Mesothelial cell of epicardium (in vitro differentiated cells): ENCODE results near the gene NTNG2. TPM values are rescaled to one million over a fixed set of nuclear protein-coding genes. Genes with fewer than 3 reads are reported as not detected.
A peak's percentile ranks its signal among the peaks of the same experiment; 100 is the strongest.
"Not testable (repeated sequence)": the region's sequence is repeated elsewhere in the genome, so short reads cannot be mapped to it uniquely, and the experiment has no call there.

Source experiments
- DNase-seq, 2 experiments: peaks; one replicate each; pipeline ENCODE4 v3.0.0; 2021; ENCODE audit warnings: low spot score in 2 of 2; ENCODE audit not compliant: unreplicated experiment in 2 of 2
- H3K27ac Mint-ChIP-seq: 2 replicates; pipeline ENCODE4 v1.8.0; 2021; ENCODE audit warnings: mixed read lengths
- H3K27me3 Mint-ChIP-seq: 2 replicates; pipeline ENCODE4 v1.8.0; 2021; ENCODE audit warnings: low read depth, mixed read lengths
- H3K36me3 Mint-ChIP-seq: 2 replicates; pipeline ENCODE4 v1.8.0; 2021; ENCODE audit warnings: mixed read lengths
- H3K4me1 Mint-ChIP-seq: 2 replicates; pipeline ENCODE4 v1.8.0; 2021; ENCODE audit warnings: mixed read lengths
- H3K4me3 Mint-ChIP-seq: 2 replicates; pipeline ENCODE4 v1.8.0; 2021; ENCODE audit warnings: mild to moderate bottlenecking, moderate library complexity, mixed read lengths
- H3K9me3 Mint-ChIP-seq: 2 replicates; pipeline ENCODE4 v1.8.0; 2021; ENCODE audit warnings: mixed read lengths
- total RNA-seq: library from RNA; stranded (reverse); gene quantifications from 3 replicates; pipeline ENCODE4 v1.2.1, GENCODE V29; 2021
- TF ChIP-seq, protein P1 (sequence below): fragments of 200-600 bp; sonication (generic); IDR thresholded peaks from one replicate; pipeline ENCODE4 v1.5.0; 2021; ENCODE audit warnings: antibody characterized with exemption; ENCODE audit not compliant: unreplicated experiment

The NTNG2 gene
- total RNA-seq, 1 donor from 2014 or later, result 8.1 TPM

DNA sequence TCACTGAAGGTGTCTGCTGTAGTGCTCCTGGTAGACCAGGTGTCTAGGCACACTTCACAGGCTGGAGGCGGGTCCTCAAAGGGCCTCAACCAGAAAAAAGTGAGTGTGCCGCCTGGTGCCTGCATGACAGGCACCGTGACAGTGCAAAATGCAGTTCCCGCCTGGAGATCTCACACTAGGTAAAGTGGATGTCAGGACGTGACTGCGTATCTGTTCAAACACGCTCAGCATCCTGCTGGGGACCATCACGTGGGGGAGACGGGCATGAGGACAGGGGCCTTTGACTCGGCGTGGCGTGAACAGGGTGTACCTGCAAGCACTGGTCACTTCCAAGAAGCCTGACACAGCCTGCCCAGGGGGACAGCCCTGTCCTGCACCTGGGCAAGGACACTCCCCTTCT, 32.3 kb upstream of the NTNG2 start:
- Mint-ChIP-seq H3K4me3 (no peak overlapping the region), H3K27me3 (peaks cover 95% of the 10 kb centered on the region), H3K4me1 (no peaks in the 10 kb centered on the region), H3K36me3 (no peaks in the 10 kb centered on the region), H3K27ac (no peak overlapping the region), H3K9me3 (no peaks in the 10 kb centered on the region)
- DNase-seq, result no peak
- TF ChIP-seq, protein P1, sequence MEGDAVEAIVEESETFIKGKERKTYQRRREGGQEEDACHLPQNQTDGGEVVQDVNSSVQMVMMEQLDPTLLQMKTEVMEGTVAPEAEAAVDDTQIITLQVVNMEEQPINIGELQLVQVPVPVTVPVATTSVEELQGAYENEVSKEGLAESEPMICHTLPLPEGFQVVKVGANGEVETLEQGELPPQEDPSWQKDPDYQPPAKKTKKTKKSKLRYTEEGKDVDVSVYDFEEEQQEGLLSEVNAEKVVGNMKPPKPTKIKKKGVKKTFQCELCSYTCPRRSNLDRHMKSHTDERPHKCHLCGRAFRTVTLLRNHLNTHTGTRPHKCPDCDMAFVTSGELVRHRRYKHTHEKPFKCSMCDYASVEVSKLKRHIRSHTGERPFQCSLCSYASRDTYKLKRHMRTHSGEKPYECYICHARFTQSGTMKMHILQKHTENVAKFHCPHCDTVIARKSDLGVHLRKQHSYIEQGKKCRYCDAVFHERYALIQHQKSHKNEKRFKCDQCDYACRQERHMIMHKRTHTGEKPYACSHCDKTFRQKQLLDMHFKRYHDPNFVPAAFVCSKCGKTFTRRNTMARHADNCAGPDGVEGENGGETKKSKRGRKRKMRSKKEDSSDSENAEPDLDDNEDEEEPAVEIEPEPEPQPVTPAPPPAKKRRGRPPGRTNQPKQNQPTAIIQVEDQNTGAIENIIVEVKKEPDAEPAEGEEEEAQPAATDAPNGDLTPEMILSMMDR, result no peak

DNA sequence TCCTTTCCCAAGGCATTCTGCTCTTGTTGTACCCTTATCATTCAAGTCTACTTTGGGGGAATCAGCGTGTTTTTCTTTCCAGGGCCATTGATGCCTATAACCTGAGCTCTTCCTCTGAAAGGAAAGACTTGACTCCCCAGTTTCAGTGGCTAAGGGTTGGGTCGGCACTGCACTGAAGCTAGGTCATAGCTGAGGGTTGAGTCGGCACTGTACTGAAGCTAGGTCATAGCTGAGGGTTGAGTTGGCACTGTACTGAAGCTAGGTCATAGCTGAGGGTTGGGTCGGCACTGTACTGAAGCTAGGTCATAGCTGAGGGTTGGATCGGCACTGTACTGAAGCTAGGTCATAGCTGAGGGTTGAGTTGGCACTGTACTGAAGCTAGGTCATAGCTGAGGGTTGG, 27.8 kb upstream of the NTNG2 start:
- not testable (repeated sequence) for H3K9me3 Mint-ChIP-seq, H3K4me3 Mint-ChIP-seq, H3K27ac Mint-ChIP-seq, H3K4me1 Mint-ChIP-seq, H3K36me3 Mint-ChIP-seq, DNase-seq
- H3K27me3 Mint-ChIP-seq, result peaks cover 90% of the 10 kb centered on the region

DNA sequence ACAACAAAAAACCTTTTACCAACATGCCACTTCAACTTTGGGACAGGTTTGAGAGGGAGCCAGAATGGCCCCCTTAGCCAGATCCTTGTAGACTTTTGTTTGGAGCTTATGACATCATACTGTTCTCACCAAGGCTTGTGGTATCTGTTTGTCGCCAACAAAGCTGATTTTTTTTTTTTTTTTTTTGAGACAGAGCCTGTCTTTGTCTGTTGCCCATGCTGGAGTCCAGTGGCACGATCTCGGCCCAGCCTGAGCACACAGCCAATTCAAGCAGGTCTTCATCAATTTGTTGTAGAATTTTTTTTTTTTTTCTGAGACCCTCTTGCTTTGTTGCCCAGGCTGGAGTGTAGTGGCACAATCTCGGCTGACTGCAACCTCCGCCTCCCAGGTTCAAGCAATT, 26.4 kb upstream of the NTNG2 start:
- TF ChIP-seq, protein P1, result no peak
- Mint-ChIP-seq H3K36me3 (no peaks in the 10 kb centered on the region), H3K9me3 (no peaks in the 10 kb centered on the region), H3K4me1 (no peaks in the 10 kb centered on the region), H3K27me3 (peaks cover 88% of the 10 kb centered on the region), H3K27ac (no peak overlapping the region), H3K4me3 (no peak overlapping the region)
- DNase-seq, result no peak

DNA sequence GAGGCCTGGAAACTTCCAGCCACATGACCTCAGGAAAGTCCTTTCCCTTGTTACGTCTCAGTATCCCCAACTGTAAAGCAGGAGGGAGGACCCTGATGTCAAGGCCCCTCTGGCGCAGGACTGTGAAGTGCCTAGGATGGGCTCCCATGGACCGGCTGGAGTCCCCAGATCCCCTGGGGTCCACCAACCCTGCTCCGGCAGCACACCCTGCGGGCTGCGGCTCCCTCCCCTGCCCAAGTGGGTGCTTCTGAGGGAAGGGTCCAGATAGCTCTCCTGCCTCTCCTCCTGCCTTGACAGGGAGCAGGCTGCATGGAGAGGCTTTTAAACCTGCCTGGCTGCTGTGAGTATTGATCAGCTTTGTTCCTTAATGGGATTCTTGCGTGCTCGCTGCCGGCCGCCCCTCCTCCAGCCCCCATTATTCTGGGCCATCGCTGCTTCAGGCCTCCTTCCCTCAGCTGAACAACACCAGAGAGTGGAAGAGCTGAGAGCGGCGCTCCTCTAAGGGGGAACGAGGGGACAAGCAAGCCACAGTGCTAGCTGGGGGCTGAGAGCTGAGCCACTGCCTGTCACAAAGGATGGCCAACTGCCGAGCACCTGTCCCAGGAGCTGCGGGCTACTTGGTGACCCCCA, 25.6 kb upstream of the NTNG2 start:
- TF ChIP-seq, protein P1, result no peak
- DNase-seq, result no peak
- H3K27me3 Mint-ChIP-seq, result peaks cover 88% of the 10 kb centered on the region
- no peak overlapping the region for H3K4me3 Mint-ChIP-seq
- H3K9me3 Mint-ChIP-seq, result no peaks in the 10 kb centered on the region
- no peaks in the 10 kb centered on the region for H3K36me3 Mint-ChIP-seq
- H3K27ac Mint-ChIP-seq, result no peak overlapping the region
- H3K4me1 Mint-ChIP-seq, result peaks cover 1% of the 10 kb centered on the region

DNA sequence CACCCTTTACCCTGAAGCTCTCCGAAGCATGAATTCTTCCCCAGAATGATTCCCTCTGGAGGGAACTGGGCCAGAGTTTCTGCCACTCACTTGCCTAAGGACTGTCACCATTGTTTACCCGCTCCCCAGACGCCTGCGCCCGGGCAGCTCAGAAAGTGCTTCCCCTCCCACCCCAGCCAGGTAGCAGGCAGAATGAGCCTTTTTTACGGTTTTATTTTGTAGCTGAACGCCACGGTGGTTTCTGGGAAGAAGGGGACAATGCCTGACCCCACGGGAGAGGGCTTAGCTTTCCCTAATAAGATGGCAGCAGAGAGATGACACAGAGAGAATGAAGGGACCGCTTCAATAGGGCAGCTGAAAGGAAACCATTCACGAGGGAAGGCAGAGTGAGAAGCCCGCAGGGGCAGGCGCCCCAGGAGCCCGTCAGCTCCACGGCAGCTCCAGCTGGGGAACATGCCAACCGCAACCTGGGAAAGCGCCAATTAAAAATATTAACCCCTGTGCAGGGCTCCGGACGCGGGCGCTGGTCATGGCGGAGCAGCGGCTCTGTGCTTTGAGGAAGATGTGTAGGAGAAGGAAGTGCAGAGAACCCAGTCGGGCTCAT, 20.4 kb upstream of the NTNG2 start:
- Mint-ChIP-seq H3K4me1 (peaks cover 5% of the 10 kb centered on the region), H3K9me3 (peaks cover 7% of the 10 kb centered on the region), H3K4me3 (peak overlapping the region; percentile 42), H3K36me3 (no peaks in the 10 kb centered on the region), H3K27me3 (peaks cover 91% of the 10 kb centered on the region), H3K27ac (no peak overlapping the region)
- TF ChIP-seq, protein P1, result no peak
- no peak for DNase-seq

DNA sequence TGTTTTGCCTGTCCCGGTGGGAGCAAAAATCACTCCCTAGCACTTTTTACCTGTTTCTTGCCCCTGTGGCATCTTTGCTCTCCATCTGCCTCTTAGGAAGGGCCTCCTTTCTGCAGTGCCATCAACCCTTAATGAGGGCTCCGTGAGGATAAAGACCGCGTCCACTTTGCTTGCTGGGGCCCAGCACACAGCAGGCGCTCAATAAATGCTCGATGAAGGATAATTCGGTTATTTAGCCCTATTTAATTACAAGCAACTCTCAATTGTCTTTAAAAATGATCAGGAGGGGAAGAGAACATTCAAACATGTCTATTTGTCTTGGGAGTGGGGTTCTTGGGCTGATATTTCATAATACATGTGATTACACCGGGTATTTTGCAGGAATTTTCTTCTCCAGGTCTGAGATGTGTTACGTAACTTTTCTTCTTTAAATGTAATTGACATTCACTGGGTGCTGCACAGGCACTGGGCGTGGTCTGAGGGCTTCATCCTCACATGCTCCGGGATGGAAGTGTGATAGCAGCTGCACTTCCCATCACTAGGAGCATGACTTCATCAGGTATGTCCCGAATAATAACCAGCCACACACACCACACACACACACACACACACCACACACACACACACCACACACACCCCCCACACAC, 19.8 kb upstream of the NTNG2 start:
- TF ChIP-seq, protein P1, result no peak
- DNase-seq, result no peak
- peaks cover 90% of the 10 kb centered on the region for H3K27me3 Mint-ChIP-seq
- H3K9me3 Mint-ChIP-seq, result peaks cover 7% of the 10 kb centered on the region
- no peaks in the 10 kb centered on the region for H3K36me3 Mint-ChIP-seq
- H3K27ac Mint-ChIP-seq, result no peak overlapping the region
- H3K4me1 Mint-ChIP-seq, result peaks cover 5% of the 10 kb centered on the region
- H3K4me3 Mint-ChIP-seq, result no peak overlapping the region
